GM18858 (cell line): Measurements from ENCODE around the gene LYRM4.

Experiments used
- ATAC-seq: cut with Tn5 transposase; IDR thresholded peaks from one replicate; pipeline ENCODE4 v1.9.1; 2021; ENCODE audit not compliant: unreplicated experiment

Gene LYRM4

DNA sequence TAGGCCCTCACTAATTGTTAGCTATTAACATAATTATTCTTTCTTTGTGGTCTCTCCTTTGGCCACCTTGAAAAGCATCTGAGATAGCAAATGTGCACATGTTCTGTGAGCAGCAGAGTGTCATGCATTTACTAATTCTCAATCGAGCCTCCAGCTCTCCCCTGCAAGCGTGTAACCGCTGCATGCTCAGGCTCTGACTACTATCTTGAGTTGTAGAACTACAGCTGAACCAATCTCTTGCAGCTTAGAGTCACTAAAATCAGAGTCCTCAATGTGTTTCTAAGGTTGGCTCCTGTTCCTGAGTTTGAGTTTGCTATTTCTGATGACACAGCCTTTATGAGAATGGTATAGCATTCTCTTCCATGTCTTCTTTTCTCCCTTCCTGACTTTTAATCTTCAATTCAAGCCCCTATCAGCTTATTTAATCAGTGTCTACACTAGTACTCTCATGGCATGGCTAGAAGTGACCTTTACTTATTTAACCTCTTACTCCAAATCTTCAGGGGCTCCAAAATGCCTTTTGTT lies 110.1 kb downstream of the LYRM4 start:
- ATAC-seq: no peak

DNA sequence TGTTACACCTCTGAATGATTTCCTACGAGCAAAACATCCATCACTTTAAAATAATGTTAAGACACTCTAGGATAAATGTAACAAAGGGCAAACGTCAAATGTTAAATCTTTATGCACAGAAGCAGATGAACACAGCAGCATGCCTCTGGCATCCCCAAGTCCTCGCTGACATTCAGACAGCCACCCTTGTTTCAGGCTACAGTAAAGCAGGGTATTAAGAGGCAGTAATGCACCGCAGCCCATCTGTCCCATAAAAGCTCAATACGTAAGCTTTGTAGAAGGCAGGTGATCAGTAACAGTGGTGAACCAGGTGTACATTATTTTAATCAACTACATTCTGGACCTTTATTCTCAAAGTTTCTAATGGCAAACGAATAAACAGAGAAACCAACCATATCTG lies 110.9 kb downstream of the LYRM4 start:
- no peak for ATAC-seq

GRCh38 chr6:5149159-5149704 lies 111.5 kb downstream of the LYRM4 start:
- ATAC-seq: no peak

DNA sequence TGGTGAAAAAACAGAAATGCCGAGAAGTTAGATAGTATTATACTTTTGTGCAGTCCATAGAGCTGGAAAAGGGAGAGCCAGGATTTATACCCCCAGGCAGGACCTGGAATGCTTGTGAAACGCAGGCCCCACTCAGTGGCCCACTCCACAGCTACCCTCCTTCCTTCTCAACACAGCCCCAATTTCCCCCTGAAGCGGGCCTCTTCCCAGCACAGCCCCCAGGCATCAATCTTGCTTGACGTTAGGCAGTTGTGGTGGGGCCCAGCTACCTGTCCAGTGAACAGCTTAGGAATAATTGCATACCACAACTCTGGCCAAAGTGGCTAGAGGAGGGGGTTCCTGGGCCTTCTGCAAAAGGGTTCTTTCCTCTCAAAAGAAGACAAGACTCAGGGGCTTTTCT lies 114.4 kb downstream of the LYRM4 start:
- no peak for ATAC-seq

GRCh38 chr6:5143634-5144311 lies 117.0 kb downstream of the LYRM4 start:
- no peak for ATAC-seq

GRCh38 chr6:5142915-5143314 lies 117.8 kb downstream of the LYRM4 start:
- ATAC-seq: no peak

- ATAC-seq: no peak
Measured at GRCh38 chr6:5142131-5142530, 118.6 kb downstream of the LYRM4 start.

GRCh38 chr6:5141046-5141445 lies 119.7 kb downstream of the LYRM4 start:
- no peak for ATAC-seq

DNA sequence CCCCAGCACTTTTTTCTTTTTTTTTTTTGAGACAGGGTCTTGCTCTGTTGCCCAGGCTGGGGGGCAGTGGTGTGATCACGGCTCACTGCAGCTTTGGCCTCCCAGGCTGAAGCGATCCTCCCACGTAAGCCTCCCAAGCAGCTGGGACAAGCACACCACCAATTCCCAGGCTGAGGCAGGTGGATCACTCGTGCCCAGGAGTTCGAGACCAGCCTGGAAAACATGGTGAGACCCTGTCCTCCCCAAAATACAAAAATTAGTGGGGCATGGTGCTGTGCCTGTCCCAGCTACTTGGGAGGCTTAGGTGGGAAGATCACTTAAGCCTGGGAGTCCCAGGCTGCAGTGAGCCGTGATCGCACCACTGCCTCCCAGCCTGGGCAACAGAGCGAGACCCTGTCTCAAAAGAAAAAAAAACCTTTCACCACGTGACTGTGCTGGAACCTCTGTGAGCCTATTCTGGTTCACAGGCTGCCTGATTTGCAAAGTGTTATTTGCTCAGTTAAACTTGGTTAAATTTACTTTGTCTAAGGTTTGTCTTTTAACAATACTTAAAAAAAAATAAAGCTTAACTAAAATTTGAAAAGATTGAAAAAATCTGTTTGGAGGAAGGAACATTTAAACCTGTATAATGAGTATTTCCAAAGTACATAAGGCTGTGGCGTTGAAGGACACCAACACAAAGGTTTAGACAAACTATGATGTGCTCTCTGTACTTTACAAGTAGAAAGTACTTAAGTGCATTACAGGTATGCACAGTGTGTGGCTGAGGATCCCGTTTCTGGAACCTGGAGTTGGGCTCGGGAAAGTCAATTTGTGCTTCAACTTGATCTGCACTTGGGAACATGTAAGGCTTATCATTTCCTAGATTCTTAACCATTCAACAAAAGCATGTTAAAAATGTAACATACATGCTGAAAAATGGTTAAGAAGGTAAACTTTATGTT lies 120.7 kb downstream of the LYRM4 start:
- ATAC-seq: no peak

DNA sequence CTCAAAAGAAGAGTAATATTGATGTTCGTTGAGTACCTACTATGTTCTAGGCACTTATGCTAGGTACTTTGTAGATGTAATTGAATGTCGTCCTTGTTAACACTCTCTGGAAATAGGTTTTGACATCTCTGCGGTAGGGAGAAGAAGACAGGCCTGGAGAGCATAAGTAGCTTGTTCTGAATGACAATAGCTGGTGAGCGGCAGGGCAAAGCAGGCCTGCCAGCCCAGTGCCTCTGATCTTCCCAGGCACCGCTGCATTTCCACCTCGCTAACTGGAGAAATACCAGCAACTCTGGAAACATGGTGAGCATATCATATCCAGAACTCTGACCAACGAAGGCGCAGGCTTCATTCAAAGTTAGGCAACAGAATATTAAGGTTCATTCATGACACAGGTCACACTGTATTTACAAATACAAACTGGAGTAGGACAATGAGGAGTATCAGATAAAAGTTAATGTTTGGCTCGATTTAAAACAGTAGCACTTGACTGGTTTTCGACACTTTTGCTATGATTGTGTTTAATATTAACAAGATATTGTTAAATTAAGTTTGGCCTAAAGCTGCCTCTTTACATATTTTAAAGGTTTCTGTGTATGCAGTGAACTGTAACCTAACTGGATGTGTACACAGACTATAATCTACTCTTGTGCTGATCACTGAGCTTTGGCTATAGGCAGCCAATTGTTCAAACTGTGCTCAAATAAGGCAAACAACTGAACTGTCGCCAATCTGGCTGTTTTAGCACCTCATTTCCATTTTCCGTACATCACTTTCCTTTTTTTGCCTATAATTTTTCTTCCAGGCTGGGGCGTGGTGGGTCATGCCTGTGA lies 121.5 kb downstream of the LYRM4 start:
- no peak for ATAC-seq

- ATAC-seq: no peak
Measured at GRCh38 chr6:5136851-5137250, 123.9 kb downstream of the LYRM4 start.

DNA sequence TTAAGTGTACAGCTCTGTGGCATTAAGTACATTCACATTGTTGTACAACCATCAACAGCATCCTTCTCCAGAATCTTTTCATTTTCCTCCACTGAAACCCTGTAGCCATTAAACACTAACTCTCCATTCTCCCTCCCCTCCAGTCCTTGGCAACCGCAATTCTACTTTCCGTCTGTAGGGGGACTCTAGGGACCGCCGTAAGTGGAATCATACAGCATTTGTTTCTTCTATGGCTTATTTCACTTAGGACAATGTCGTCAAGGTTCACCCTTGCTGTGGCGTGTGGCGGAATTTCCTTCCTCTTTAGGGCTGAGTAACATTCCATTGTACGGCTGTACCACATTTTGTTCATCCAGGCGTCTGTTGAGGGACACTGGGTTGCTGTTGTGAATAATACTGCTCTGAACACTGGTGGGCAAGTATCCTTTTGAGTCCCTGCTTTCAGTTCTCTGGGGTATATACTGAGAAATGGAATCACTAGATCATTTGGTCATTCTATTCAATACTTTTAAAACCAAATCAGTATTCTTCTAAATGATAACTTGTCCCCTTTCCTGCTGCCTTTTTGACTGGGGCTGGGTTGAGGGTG lies 124.9 kb downstream of the LYRM4 start:
- ATAC-seq: no peak

GRCh38 chr6:5133943-5134342 lies 126.8 kb downstream of the LYRM4 start:
- ATAC-seq: no peak

DNA sequence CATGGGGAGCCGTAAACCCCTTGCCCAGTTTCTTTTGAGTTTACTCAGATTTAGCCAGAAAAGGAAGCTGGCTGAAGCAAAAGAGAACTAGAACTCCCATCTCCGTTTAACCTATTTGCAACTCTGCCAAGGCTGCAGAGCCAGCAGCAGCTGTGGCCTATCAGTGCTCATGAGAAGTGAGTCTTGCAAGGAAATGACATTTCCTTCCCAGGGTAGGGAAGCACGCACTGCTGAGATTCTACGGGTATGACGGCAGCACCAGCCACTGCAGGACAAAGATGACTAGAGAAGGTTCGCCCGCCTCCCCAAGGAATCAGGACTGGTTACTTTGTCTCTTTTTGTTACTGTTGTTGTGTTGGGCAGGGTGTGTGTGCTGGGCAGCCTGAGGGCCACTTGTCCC lies 128.0 kb downstream of the LYRM4 start:
- peak; percentile 83 for ATAC-seq

GRCh38 chr6:5130135-5130866 lies 130.4 kb downstream of the LYRM4 start:
- ATAC-seq: no peak

DNA sequence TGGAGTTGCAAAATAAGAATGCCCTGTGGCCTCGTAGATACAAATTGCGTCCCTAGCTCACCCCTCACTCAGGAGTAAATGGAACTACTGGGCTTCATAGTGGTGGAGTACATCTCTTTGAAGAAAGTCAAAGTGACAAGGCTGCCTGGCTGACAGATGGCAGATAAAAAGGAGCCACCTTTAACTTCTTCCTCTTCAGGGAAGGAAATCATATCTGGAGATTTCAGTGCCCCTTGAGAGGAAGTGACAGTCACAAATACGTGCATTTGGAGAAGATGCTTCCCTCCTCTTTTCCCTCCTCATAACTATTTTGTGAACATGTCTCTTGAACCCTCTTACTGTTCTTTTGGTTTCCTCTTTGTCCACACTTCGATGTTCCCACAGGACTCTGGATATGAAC lies 132.4 kb downstream of the LYRM4 start:
- no peak for ATAC-seq

- ATAC-seq: no peak
Measured at GRCh38 chr6:5127106-5127687, 133.6 kb downstream of the LYRM4 start.

DNA sequence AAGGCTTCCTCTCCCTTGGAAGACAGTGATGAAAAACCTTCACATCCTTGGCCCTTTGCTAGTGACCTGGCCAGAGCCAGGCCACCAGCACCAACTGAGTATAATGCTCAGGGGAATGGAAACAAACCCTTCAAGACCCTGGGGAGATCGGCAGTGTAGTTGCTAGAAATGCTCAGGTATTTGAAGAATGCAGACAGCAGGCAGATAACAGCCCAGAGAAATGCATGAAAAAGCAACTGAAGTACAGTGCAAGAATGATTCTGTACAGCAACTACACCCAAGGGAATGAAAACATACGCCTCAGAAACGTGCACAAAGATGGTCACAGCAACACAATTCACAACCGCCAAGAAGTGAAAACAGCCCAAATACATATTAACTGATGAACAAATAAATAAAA lies 134.5 kb downstream of the LYRM4 start:
- no peak for ATAC-seq
